ENCODE results near the gene SCG5. TPM values are rescaled to one million over a fixed set of nuclear protein-coding genes. Genes with fewer than 3 reads are reported as not detected.

The SCG5 gene
- polyA plus RNA-seq, 3 donors, result 19.0 to 31.4 (median 26.6) TPM

DNA sequence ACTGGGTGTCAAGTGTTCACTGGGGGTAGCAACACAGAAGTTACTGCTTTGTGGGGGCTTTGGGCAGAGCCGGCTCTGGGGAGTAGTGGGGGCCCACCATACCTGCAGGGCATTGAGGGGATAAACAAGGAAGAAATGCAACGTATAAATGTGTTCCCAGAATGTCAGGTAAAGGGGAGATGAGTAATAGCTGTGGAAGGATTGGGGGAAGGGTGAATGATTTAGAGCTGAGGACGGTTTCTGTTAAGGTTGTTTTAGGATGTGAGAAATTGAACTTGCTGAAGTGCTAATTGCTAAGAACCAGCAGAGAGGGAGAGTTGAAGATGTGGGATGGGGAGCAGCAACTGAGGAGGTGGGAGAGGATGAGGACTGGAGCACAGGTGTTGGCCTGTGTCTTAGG, 10.7 kb downstream of the SCG5 start:
- no peak for DNase-seq (ENCODE audit: extremely low read depth in 1 of 11, low read depth in 9 of 11, low spot score in 4 of 11)

DNA sequence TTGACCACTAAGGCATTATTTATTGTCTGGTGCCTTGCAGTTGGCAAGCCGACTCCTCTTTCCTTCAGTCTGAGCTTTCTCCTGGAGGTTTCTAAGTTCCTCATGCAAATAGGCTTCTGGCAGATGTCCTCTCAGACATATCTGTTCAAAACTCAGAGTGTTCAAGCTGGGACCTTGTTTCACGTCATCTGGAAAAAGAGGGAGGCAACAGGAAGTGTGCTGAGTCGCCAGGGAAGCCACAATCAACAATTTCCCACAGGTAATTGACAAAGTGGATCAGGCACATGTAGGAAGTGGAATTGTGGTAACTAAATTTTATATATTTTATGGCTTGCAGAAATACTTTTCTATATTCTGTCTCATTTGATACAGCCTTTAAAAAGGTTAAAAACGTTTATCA, 14.6 kb downstream of the SCG5 start:
- no peak for DNase-seq (ENCODE audit: extremely low read depth in 1 of 11, low read depth in 9 of 11, low spot score in 4 of 11)

GRCh38 chr15:32656496-32656895, 15.0 kb downstream of the SCG5 start:
- no peak for DNase-seq (ENCODE audit: extremely low read depth in 1 of 11, low read depth in 9 of 11, low spot score in 4 of 11)

- DNase-seq (ENCODE audit: extremely low read depth in 1 of 11, low read depth in 9 of 11, low spot score in 4 of 11), result no peak
Observed at GRCh38 chr15:32657198-32657883, 15.8 kb downstream of the SCG5 start.

- DNase-seq (ENCODE audit: extremely low read depth in 1 of 11, low read depth in 9 of 11, low spot score in 4 of 11), result no peak
Observed at GRCh38 chr15:32657941-32658340, 16.4 kb downstream of the SCG5 start.

DNA sequence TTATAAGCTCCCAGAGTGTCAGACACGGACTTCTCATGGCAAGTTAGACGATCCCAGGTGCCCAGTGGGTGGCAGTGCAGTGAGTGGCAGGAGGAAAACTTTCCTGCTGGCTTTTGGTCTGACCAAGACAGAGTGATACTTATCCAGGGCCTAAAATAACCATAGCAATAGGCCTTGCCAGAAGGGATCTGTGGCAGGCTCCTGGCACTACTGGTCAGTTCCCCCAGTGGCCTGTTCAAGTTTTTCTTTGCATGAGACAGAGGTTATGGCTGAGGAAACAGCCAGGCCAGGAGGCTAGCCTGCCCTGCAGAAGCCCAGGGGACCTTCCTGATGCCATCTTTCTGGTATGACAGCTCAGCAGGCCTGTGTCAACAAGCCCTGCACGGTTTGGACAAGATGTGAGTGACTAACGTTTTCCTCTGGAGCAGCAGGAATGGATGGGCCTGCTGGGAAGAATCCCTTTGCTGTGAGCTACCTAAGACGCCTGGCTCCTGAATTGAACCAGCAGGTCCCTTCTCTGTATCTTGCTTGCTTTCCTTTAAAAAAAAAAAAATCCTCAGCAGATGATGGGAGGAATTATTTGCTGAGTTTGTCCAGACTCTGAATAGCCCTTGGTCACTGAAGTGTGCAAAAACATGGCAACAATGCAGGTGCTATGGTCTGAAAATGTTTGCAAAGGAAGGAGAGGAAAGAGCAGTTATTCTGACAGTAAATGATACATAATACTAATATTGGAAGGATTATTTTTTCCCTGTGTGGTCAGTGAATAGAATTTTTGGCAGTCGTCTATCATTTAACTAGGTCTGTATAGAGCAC, 18.0 kb downstream of the SCG5 start:
- no peak for DNase-seq (ENCODE audit: extremely low read depth in 1 of 11, low read depth in 9 of 11, low spot score in 4 of 11)

DNA sequence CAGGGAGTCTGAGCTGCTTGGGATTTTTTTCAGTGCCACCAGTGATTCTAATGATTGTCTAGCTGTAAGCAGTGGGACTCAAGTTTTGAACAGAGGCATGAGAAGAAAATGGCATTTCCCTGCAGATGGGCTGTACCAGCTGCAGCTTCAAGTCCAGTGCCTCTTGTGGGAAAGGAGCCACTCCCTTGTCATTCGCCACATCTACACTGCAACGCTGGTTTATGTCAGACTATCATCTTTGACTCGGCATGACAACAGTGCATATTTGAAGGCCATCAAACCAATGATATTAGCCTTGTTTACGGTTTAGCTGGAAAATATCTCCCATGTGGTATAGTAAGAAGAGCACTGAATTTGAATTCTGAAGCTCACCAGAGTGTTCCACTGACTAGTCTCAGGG, 22.2 kb downstream of the SCG5 start:
- DNase-seq (ENCODE audit: extremely low read depth in 1 of 11, low read depth in 9 of 11, low spot score in 4 of 11), result no peak

GRCh38 chr15:32664796-32665195, 23.3 kb downstream of the SCG5 start:
- no peak for DNase-seq (ENCODE audit: extremely low read depth in 1 of 11, low read depth in 9 of 11, low spot score in 4 of 11)

- DNase-seq (ENCODE audit: extremely low read depth in 1 of 11, low read depth in 9 of 11, low spot score in 4 of 11), result no peak
Observed at GRCh38 chr15:32667321-32667720, 25.8 kb downstream of the SCG5 start.

DNA sequence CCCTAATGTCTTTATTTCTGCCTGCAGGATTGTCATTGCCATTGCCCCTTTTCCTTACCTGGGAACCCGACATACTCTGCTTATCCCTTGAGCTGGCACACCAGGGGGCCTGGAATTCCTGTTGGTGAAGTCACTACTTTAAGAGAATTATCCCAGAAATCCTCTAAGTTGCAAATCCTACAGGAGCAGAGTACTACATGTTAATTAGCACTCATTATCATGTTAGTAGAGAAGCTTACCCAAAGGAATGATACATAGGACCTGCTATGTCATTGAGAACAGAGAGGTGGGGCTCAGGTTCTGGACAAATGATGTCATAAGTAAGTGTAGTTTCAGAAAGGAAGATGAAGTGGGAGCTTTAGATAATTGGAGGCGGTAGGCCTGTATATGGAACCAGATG, 27.4 kb downstream of the SCG5 start:
- no peak for DNase-seq (ENCODE audit: extremely low read depth in 1 of 11, low read depth in 9 of 11, low spot score in 4 of 11)

GRCh38 chr15:32669896-32670611, 28.5 kb downstream of the SCG5 start:
- no peak for DNase-seq (ENCODE audit: extremely low read depth in 1 of 11, low read depth in 9 of 11, low spot score in 4 of 11)

DNA sequence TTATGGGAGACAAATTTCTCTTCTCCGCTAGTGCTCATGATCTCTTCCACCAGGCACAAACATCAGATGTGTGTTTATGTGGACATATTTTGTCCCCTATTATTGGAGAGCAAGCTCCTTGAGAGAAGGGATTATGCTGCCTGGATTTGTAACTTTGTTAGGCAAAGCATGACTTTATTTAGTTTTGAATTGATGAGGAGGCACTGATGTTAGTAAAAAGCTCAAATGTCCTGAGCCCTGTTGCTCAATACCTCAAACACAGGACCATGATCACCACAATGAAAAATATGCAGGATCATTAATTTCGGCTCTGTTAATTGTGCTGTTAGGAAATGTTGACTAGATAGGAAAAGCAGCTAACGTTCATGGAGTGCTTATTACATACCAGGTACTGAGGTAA, 29.1 kb downstream of the SCG5 start:
- DNase-seq (ENCODE audit: extremely low read depth in 1 of 11, low read depth in 9 of 11, low spot score in 4 of 11), result no peak

DNA sequence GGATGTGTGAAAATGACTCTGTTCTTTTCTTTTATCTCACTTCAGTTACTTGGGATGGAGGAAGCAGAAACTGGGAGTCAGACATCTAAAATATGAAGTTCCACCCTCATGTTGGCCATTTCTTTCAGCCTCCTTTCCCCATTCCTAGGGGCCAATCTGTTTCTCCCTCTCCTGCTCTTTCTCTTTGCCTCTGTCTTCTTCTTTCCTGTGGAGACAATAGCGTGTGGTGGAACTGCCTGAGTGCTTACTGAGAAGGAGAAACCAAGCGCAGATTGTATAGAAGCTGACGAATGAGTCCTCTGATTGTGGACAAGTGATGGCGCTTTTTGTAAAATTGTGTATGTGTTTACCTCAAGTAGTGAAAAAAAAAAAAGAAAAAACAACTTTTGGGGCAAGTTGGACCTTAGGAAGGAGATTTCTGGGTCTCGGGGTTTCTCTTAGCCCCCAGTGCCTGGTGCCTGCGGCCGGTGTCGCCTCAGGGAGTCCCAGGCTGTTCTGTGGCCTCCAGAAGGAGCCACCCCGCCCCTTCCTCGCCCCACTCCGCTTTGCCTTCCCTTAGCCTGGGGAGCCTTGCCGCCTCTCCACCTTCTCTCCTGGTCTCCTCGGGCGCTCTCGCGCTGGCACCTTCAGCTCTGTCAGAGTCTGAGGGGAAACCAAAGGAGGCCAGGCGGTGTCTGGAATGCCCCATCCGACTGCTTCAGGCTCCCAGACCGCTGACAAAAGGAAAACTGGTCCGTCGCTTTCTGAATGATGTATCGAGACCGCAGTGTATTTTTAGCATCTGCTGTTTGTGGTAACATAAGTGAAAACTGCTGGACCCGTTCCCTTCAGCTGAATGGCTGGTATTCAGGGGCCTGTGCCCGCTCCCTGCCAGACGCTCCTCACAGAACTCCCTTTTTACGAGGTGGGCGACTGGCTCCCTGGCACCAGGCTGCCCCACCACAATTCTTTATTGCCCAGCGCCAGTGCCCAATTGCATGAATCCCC, 30.1 kb downstream of the SCG5 start:
- no peak for DNase-seq (ENCODE audit: extremely low read depth in 1 of 11, low read depth in 9 of 11, low spot score in 4 of 11)

- DNase-seq (ENCODE audit: extremely low read depth in 1 of 11, low read depth in 9 of 11, low spot score in 4 of 11), result no peak
Observed at GRCh38 chr15:32674681-32675080, 33.2 kb downstream of the SCG5 start.

- no peak for DNase-seq (ENCODE audit: extremely low read depth in 1 of 11, low read depth in 9 of 11, low spot score in 4 of 11)
Observed at GRCh38 chr15:32675466-32675865, 34.0 kb downstream of the SCG5 start.

GRCh38 chr15:32676169-32676568, 34.7 kb downstream of the SCG5 start:
- no peak for DNase-seq (ENCODE audit: extremely low read depth in 1 of 11, low read depth in 9 of 11, low spot score in 4 of 11)

DNA sequence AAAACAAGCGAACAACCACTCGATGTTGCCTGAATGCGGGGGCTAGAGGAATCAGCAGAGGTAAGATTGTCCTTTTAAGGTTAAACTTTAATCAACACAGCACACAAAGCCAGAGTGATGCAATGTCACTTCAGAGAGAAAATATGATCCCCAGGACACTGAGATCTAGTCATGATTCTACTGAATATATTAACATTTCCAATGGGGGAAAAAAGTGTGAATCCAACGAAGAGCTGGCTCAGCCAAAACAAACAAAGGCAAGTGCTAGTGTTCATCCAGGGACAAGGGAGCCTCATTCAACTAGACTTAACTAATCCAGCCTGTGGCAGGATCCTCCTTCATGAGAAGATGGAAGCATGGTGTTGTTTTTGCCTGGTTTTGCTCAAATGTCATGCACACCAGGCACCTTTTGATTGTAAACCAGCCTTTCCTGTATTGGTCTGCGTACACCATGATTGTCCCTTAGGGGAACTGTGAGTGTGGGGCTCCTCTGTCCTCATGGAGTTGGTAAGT, 35.8 kb downstream of the SCG5 start:
- no peak for DNase-seq (ENCODE audit: extremely low read depth in 1 of 11, low read depth in 9 of 11, low spot score in 4 of 11)

- no peak for DNase-seq (ENCODE audit: extremely low read depth in 1 of 11, low read depth in 9 of 11, low spot score in 4 of 11)
Observed at GRCh38 chr15:32679298-32679690, 37.8 kb downstream of the SCG5 start.

DNA sequence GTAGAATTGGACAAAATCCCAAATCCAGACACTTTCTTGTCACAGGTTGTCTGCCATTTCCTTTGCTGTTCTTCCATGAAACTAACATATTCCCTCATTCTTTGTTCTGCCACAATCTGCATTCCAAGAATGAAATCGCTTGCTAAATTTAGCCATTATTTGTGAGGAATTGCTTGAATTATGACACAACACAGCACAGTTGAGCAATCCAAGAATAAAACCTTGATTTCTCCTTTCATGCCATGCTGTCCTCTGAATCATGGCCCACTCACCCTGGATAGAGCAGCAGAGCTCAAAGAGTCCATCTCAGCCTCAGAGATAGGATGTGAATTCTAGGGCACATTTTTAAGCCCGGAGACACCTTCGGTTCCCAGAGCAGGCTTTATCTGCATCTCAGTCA, 41.1 kb downstream of the SCG5 start:
- DNase-seq (ENCODE audit: extremely low read depth in 1 of 11, low read depth in 9 of 11, low spot score in 4 of 11), result no peak
